ENCODE data around the gene STARD9.

Gene STARD9

GRCh38 chr15:42716125-42716524 lies 140.7 kb downstream of the STARD9 start:
- H3K4me3 ChIP-seq (ENCODE audit: low read depth, low read length): no peak overlapping the region
- no peak for DNase-seq (ENCODE audit: low read depth)
- no peak for TF ChIP-seq CTCF (IDR thresholded peaks at IDR 0.05; ENCODE audit: control insufficient read depth, extremely low read depth, insufficient read depth)

GRCh38 chr15:42716626-42717025 lies 141.2 kb downstream of the STARD9 start:
- H3K4me3 ChIP-seq (ENCODE audit: low read depth, low read length): no peak overlapping the region
- DNase-seq (ENCODE audit: low read depth): no peak
- no peak for TF ChIP-seq CTCF (IDR thresholded peaks at IDR 0.05; ENCODE audit: control insufficient read depth, extremely low read depth, insufficient read depth)

- TF ChIP-seq CTCF (IDR thresholded peaks at IDR 0.05; ENCODE audit: control insufficient read depth, extremely low read depth, insufficient read depth): no peak
- DNase-seq (ENCODE audit: low read depth): no peak
- H3K4me3 ChIP-seq (ENCODE audit: low read depth, low read length): no peak overlapping the region
Measured at GRCh38 chr15:42719043-42719442, 143.6 kb downstream of the STARD9 start.

- no peak for TF ChIP-seq CTCF (IDR thresholded peaks at IDR 0.05; ENCODE audit: control insufficient read depth, extremely low read depth, insufficient read depth)
- H3K4me3 ChIP-seq (ENCODE audit: low read depth, low read length): no peak overlapping the region
- no peak for DNase-seq (ENCODE audit: low read depth)
Measured at GRCh38 chr15:42720071-42720470, 144.7 kb downstream of the STARD9 start.

- H3K4me3 ChIP-seq (ENCODE audit: low read depth, low read length): no peak overlapping the region
- no peak for TF ChIP-seq CTCF (IDR thresholded peaks at IDR 0.05; ENCODE audit: control insufficient read depth, extremely low read depth, insufficient read depth)
- no peak for DNase-seq (ENCODE audit: low read depth)
Measured at GRCh38 chr15:42721016-42721415, 145.6 kb downstream of the STARD9 start.

- H3K4me3 ChIP-seq (ENCODE audit: low read depth, low read length): no peak overlapping the region
- no peak for TF ChIP-seq CTCF (IDR thresholded peaks at IDR 0.05; ENCODE audit: control insufficient read depth, extremely low read depth, insufficient read depth)
- DNase-seq (ENCODE audit: low read depth): no peak
Measured at GRCh38 chr15:42721916-42722315, 146.5 kb downstream of the STARD9 start.

- peak; percentile 19 for DNase-seq (ENCODE audit: low read depth)
- peak; percentile 65 for TF ChIP-seq CTCF (IDR thresholded peaks at IDR 0.05; ENCODE audit: control insufficient read depth, extremely low read depth, insufficient read depth)
- no peak overlapping the region for H3K4me3 ChIP-seq (ENCODE audit: low read depth, low read length)
Measured at GRCh38 chr15:42723068-42723467, 147.7 kb downstream of the STARD9 start.
